Measurements from ENCODE around the gene SF1. TPM values are rescaled to one million over a fixed set of nuclear protein-coding genes. Genes with fewer than 3 reads are reported as not detected.
A peak's percentile ranks its signal among the peaks of the same experiment; 100 is the strongest.

The SF1 gene
- total RNA-seq, 3 donors from 2014 or later (not counting 1 experiment from before 2014, with no cell fraction given), result 841 to 864 (median 845) TPM

DNA sequence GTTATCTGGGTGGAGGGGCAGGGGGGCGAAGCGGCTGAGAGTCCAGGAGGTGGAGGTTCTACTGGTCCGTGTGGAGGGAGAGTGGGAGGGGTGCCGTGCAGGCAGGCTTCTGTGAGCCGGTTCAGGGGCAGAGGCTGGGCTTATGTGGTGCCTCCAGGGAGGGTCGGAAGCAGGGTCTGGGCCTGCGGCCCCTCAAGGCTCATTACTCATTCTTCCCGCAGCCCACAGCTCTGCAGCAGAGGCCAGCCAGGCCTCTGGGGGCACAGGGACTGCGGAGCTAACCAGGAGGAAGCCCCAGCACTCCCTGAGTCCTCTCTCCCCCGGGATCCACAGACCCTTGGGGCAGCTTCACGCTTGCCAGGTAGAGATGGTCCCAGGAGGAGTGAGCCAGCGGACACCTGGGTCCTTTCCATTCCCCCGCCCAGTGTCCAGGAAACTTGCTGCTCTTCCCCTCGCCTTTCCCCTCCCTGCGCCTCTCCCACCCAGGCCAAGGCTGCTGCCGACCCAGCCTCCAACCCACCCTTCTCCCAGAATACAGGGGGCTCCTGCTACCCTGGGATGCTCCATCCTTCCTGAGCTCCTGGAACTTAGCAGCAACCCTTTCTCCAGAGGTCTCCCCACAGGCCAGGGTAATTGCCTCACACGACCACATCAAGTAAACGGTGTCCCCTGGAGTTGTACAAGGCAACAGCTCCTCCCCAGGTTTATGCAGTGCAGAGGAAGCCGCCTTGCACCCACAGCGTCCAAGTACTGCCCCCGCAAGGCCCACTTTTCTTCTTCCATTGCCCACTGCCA lies 61.7 kb downstream of the SF1 start:
- Mint-ChIP-seq H3K27ac (no peak overlapping the region), H3K4me1 (peaks cover 7 to 17% of the 10 kb centered on the region in 2 donors), H3K9me3 (no peaks in the 10 kb centered on the region), H3K27me3 (ENCODE audit: low read depth in 2 of 2) (peaks cover 35 to 65% of the 10 kb centered on the region in 2 donors), H3K4me3 (no peak overlapping the region), H3K36me3 (no peaks in the 10 kb centered on the region)
- DNase-seq, result no peak
- no peak overlapping the region for H3K4me3 ChIP-seq (ENCODE audit: low read length)
- H3K27me3 ChIP-seq (ENCODE audit: control insufficient read depth, insufficient read depth, low read length), result peaks cover 20% of the 10 kb centered on the region
- peaks cover 9% of the 10 kb centered on the region for H3K4me1 ChIP-seq (ENCODE audit: control insufficient read depth, insufficient read depth, low read length)
- TF ChIP-seq, protein P1, sequence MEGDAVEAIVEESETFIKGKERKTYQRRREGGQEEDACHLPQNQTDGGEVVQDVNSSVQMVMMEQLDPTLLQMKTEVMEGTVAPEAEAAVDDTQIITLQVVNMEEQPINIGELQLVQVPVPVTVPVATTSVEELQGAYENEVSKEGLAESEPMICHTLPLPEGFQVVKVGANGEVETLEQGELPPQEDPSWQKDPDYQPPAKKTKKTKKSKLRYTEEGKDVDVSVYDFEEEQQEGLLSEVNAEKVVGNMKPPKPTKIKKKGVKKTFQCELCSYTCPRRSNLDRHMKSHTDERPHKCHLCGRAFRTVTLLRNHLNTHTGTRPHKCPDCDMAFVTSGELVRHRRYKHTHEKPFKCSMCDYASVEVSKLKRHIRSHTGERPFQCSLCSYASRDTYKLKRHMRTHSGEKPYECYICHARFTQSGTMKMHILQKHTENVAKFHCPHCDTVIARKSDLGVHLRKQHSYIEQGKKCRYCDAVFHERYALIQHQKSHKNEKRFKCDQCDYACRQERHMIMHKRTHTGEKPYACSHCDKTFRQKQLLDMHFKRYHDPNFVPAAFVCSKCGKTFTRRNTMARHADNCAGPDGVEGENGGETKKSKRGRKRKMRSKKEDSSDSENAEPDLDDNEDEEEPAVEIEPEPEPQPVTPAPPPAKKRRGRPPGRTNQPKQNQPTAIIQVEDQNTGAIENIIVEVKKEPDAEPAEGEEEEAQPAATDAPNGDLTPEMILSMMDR (IDR thresholded peaks at IDR 0.05), result no peak
- no peak overlapping the region for H3K27ac ChIP-seq (ENCODE audit: low read length)
- WGBS (ENCODE audit: insufficient coverage), result 50% methylated on average over 21 of the region's 21 CpGs
- intact Hi-C loops (cut with micrococcal nuclease), result no loop called here
- no peaks in the 10 kb centered on the region for H3K9me3 ChIP-seq (ENCODE audit: control insufficient read depth, insufficient read depth, low read length)
- H3K36me3 ChIP-seq (ENCODE audit: control insufficient read depth, insufficient read depth, low read length), result no peaks in the 10 kb centered on the region
- no peak for ATAC-seq

DNA sequence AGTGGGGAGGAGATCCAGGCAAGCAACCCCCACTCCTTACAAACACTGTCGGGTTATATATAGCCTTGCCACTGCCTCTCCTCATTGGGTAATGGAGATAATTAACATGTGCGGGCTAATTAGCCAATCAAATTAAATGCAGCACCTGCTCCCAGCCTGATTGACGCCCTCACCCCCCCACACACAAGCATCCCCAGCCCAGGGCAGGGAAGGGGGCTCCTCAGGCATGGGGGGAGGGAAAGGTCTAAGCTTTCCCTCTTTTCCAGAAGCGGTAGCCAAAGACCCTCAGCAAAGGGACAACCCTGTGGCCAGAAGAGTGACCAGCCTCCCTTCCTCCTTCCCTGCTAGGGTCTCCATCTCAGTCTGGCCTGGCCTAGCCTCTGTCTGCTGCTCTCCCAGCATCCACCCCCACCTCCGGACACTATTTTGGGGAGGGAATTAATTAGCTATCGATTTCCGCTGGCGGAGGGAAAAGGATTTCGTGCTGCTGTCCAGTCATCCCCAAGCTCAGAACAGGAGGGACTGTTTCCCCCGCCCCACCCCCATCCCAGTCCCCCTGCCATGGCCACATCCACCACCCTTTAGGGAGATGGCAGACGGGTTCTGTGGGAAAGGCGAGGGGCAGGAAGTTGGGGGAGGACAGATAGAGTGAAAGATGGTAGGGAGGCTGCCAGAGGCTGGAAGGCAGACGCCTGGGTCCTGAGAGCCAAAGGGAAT lies 62.4 kb downstream of the SF1 start:
- WGBS (ENCODE audit: insufficient coverage), result 34% methylated on average over 4 of the region's 13 CpGs
- Histone ChIP-seq H3K36me3 (ENCODE audit: control insufficient read depth, insufficient read depth, low read length) (no peaks in the 10 kb centered on the region), H3K4me1 (ENCODE audit: control insufficient read depth, insufficient read depth, low read length) (peaks cover 11% of the 10 kb centered on the region), H3K4me3 (ENCODE audit: low read length) (no peak overlapping the region), H3K27me3 (ENCODE audit: control insufficient read depth, insufficient read depth, low read length) (peaks cover 24% of the 10 kb centered on the region), H3K27ac (ENCODE audit: low read length) (no peak overlapping the region), H3K9me3 (ENCODE audit: control insufficient read depth, insufficient read depth, low read length) (no peaks in the 10 kb centered on the region)
- intact Hi-C loops (cut with micrococcal nuclease), result no loop called here
- no peak overlapping the region for H3K27ac Mint-ChIP-seq
- H3K4me3 Mint-ChIP-seq, result no peak overlapping the region
- H3K36me3 Mint-ChIP-seq, result no peaks in the 10 kb centered on the region
- peaks cover 43 to 67% of the 10 kb centered on the region in 2 donors for H3K27me3 Mint-ChIP-seq (ENCODE audit: low read depth in 2 of 2)
- DNase-seq, result no peak
- TF ChIP-seq, protein P1 (IDR thresholded peaks at IDR 0.05), result no peak
- H3K4me1 Mint-ChIP-seq, result peaks cover 10 to 21% of the 10 kb centered on the region in 2 donors
- H3K9me3 Mint-ChIP-seq, result no peaks in the 10 kb centered on the region
- no peak for ATAC-seq

DNA sequence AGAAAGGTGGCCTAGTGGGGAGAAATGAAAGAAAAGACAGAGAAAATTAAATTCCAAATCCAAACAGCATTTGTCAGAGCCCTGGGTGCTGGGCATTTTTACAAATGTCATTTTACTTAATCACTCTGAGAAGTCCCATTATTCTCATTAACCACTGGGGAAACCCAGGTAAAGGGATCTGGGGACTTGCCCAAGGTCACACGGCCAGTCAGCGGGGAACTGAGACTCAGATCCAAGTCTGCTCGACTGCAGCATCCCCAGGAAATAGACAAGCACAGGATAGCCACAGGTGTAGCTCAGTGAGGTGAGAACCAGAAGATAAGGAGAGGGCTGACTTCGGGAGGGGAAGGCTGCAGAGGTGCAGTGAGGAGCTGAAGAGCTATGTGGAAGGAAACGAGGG lies 63.2 kb downstream of the SF1 start:
- H3K27me3 ChIP-seq (ENCODE audit: control insufficient read depth, insufficient read depth, low read length), result peaks cover 28% of the 10 kb centered on the region
- WGBS (ENCODE audit: insufficient coverage), result 58% methylated on average over 5 of the region's 5 CpGs
- Mint-ChIP-seq H3K9me3 (no peaks in the 10 kb centered on the region), H3K27me3 (ENCODE audit: low read depth in 2 of 2) (peaks cover 51 to 65% of the 10 kb centered on the region in 2 donors), H3K27ac (no peak overlapping the region), H3K4me1 (peaks cover 10 to 21% of the 10 kb centered on the region in 2 donors), H3K36me3 (no peaks in the 10 kb centered on the region), H3K4me3 (peak overlapping the region; percentile 58)
- no peak overlapping the region for H3K27ac ChIP-seq (ENCODE audit: low read length)
- no peak overlapping the region for H3K4me3 ChIP-seq (ENCODE audit: low read length)
- H3K36me3 ChIP-seq (ENCODE audit: control insufficient read depth, insufficient read depth, low read length), result no peaks in the 10 kb centered on the region
- no peaks in the 10 kb centered on the region for H3K9me3 ChIP-seq (ENCODE audit: control insufficient read depth, insufficient read depth, low read length)
- intact Hi-C loops (cut with micrococcal nuclease), result no loop called here
- peaks cover 12% of the 10 kb centered on the region for H3K4me1 ChIP-seq (ENCODE audit: control insufficient read depth, insufficient read depth, low read length)
- ATAC-seq (no peak), DNase-seq (no peak)
- TF ChIP-seq, protein P1 (IDR thresholded peaks at IDR 0.05), result no peak
